Mammary epithelial cell (primary cell): Measurements from ENCODE around the gene FARP1.

Source experiments
- CTCF ChIP-seq, 2 donors: IDR thresholded peaks in 1 of 2; conservative IDR thresholded peaks in 1 of 2; 2 replicates each; pipeline ENCODE4 v1.5.1; 2011 to 2012; ENCODE audit warnings: inconsistent platforms in 2 of 2, low read length in 2 of 2, mild to moderate bottlenecking in 2 of 2, control low read depth in 1 of 2, low read depth in 1 of 2; ENCODE audit not compliant: insufficient read depth in 1 of 2; ENCODE audit errors: extremely low read depth in 1 of 2
- EZH2 ChIP-seq: IDR thresholded peaks from 2 replicates; pipeline ENCODE4 v1.6.1; 2012; ENCODE audit warnings: low read length, inconsistent platforms, borderline replicate concordance

DNA sequence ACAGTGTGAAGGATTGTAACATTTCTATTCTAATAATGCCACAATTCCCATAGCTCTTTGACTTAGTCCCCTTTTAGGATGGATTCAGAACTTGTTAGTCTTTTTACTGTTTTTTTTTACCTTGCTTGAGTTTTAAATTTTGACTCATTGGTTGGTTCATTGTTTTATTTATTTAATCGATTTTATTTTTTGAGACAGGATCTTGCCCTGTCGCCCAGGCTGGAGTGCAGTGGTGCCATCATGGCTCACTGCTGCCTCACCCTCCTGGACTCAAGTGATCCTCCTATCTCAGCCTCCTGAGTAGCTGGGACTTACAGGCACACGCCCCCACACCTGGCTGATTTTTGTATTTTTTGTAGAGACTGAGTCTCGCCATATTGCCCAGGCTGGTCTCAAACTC lies 39.3 kb downstream of the FARP1 start:
- no peak for TF ChIP-seq CTCF (conservative IDR thresholded peaks at IDR 0.05 in 1 of 2, IDR thresholded peaks at IDR 0.05 in 1 of 2; ENCODE audit: extremely low read depth in 1 of 2, insufficient read depth in 1 of 2, low read depth in 1 of 2, low read length in 2 of 2)
- TF ChIP-seq EZH2: no peak
